ENCODE results near the gene STAG3. TPM values are rescaled to one million over a fixed set of nuclear protein-coding genes. Genes with fewer than 3 reads are reported as not detected.
"Not testable (repeated sequence)": the region's sequence is repeated elsewhere in the genome, so short reads cannot be mapped to it uniquely, and the experiment has no call there.

The STAG3 gene
- total and polyA plus RNA-seq, 2 donors = 0.61 to 0.90 TPM

- not testable (repeated sequence) for H3K27ac ChIP-seq (ENCODE audit: low read depth); DNase-seq (ENCODE audit: extremely low spot score); H3K4me1 ChIP-seq (ENCODE audit: insufficient read depth); H3K4me3 ChIP-seq (ENCODE audit: low read depth, low read length); H3K36me3 ChIP-seq (ENCODE audit: insufficient read depth)
- WGBS = 91% methylated on average over 9 of the region's 9 CpGs
Observed at GRCh38 chr7:100246865-100247137, 69.1 kb downstream of the STAG3 start.

DNA sequence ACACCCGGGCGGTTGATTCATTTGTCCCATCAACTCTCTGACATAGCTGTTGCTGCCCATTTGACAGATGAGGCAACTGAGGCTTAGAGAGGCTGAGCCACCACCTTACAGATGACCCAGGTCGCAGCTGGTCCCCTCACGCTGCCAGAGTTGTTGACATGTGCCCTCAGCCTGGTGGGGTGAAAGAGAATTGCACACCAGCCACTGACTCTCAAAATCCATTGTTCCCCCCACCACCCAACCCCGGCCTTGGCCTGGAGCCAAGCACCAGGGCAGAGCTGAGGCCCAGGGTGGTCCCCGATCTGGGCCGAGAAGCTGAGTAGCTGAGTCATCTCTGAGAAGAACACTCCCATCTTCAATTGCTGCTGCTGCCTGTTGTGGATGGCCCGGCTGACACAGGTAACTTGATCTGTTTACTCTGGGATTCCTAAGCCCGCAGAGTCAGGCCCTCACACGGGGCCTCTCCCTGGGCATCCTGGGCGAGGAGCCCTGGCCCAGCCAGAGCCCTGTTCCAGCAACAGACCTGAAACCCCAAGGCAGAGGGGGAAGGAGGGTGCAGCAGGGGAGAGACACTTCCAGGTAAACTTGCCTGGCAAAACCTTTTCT, 69.5 kb downstream of the STAG3 start:
- 53% methylated on average over 11 of the region's 11 CpGs for WGBS
- Histone ChIP-seq H3K4me3 (ENCODE audit: low read depth, low read length) (no peak overlapping the region), H3K4me1 (ENCODE audit: insufficient read depth) (no peaks in the 10 kb centered on the region), H3K36me3 (ENCODE audit: insufficient read depth) (no peaks in the 10 kb centered on the region), H3K27ac (ENCODE audit: low read depth) (no peak overlapping the region)
- DNase-seq (ENCODE audit: extremely low spot score) = peak; percentile 62

- Histone ChIP-seq H3K27ac (ENCODE audit: low read depth) (no peak overlapping the region), H3K4me1 (ENCODE audit: insufficient read depth) (no peaks in the 10 kb centered on the region), H3K36me3 (ENCODE audit: insufficient read depth) (no peaks in the 10 kb centered on the region), H3K4me3 (ENCODE audit: low read depth, low read length) (no peak overlapping the region)
- 84% methylated on average over 10 of the region's 10 CpGs for WGBS
- DNase-seq (ENCODE audit: extremely low spot score) = no peak
Observed at GRCh38 chr7:100248483-100248882, 70.8 kb downstream of the STAG3 start.

GRCh38 chr7:100257017-100257416, 79.3 kb downstream of the STAG3 start:
- Histone ChIP-seq H3K4me3 (ENCODE audit: low read depth, low read length) (no peak overlapping the region), H3K4me1 (ENCODE audit: insufficient read depth) (no peaks in the 10 kb centered on the region), H3K27ac (ENCODE audit: low read depth) (no peak overlapping the region), H3K36me3 (ENCODE audit: insufficient read depth) (no peaks in the 10 kb centered on the region)
- WGBS = 94% methylated on average over 7 of the region's 7 CpGs
- DNase-seq (ENCODE audit: extremely low spot score) = no peak

DNA sequence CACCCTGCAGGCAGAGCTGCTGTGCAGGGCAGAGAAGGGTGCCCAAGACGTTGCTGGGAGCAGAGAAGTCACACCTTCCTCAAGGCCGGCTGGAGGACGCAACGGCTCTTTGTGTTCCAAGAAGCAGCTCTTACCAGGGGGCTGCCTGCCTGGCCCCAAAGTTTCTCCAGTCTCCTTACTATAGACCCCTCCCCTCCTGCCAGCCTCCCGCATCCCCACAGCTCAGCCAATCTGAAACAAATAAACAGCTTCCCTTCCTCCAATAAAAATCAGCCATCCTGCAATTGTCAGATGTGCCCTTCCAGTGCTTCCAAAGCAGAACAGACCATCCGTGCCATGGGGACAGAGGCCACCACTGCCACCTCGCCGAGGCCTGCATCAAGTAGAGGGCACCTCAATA, 82.3 kb downstream of the STAG3 start:
- H3K36me3 ChIP-seq (ENCODE audit: insufficient read depth); DNase-seq (ENCODE audit: extremely low spot score); H3K27ac ChIP-seq (ENCODE audit: low read depth); H3K4me3 ChIP-seq (ENCODE audit: low read depth, low read length); H3K4me1 ChIP-seq (ENCODE audit: insufficient read depth): not testable (repeated sequence)
- WGBS = 72% methylated on average over 8 of the region's 8 CpGs

DNA sequence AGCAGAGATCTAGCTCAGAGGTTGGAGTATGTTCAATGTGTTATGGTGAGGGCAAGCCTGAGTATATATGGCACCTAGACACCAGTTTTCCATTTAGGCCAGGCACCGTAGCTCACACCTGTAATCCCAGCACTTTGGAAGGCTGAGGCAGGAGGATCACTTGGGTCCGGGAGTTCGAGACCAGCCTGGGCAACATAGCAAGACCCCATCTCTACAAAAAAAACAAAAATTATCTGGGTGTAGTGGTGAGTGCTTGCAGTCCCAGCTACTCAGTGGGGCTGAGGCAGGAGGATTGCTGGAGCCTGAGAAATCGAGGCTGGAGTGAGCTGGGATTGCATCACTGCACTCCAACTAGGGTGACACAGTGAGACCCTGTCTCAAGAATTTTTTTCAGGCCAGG, 85.2 kb downstream of the STAG3 start:
- not testable (repeated sequence) for H3K4me1 ChIP-seq (ENCODE audit: insufficient read depth)
- WGBS = 96% methylated on average over 4 of the region's 4 CpGs

More for the DNA sequence above, 85.2 kb downstream of the STAG3 start:
- not testable (repeated sequence) for H3K36me3 ChIP-seq (ENCODE audit: insufficient read depth); H3K4me3 ChIP-seq (ENCODE audit: low read depth, low read length); H3K27ac ChIP-seq (ENCODE audit: low read depth); DNase-seq (ENCODE audit: extremely low spot score)

Other genes starting within 250 kb of the STAG3 start
- gene GJC3, start 248.3 kb upstream of the STAG3 start, total RNA-seq = not detected
- gene GJC3, start 248.3 kb upstream of the STAG3 start, polyA plus RNA-seq = 0.14 TPM
- 1.9 TPM for gene AZGP1, start 201.9 kb upstream of the STAG3 start, total RNA-seq
- 9.3 TPM for gene AZGP1, start 201.9 kb upstream of the STAG3 start, polyA plus RNA-seq
- gene ZKSCAN1, start 162.3 kb upstream of the STAG3 start, total RNA-seq = 51.5 TPM
- gene ZKSCAN1, start 162.3 kb upstream of the STAG3 start, polyA plus RNA-seq = 14.3 TPM
- 10.4 TPM for gene ZSCAN21, start 128.1 kb upstream of the STAG3 start, total RNA-seq
- gene ZSCAN21, start 128.1 kb upstream of the STAG3 start, polyA plus RNA-seq = 11.6 TPM
- 38.3 TPM for gene ZNF3, start 96.2 kb upstream of the STAG3 start, total RNA-seq
- gene ZNF3, start 96.2 kb upstream of the STAG3 start, polyA plus RNA-seq = 17.4 TPM
- 36.1 TPM for gene COPS6, start 88.9 kb upstream of the STAG3 start, total RNA-seq
- 160 TPM for gene COPS6, start 88.9 kb upstream of the STAG3 start, polyA plus RNA-seq
- gene MCM7, start 76.5 kb upstream of the STAG3 start, total RNA-seq = 44.6 TPM
- 62.5 TPM for gene MCM7, start 76.5 kb upstream of the STAG3 start, polyA plus RNA-seq
- 13.9 TPM for gene AP4M1, start 76.3 kb upstream of the STAG3 start, total RNA-seq
- 23.9 TPM for gene AP4M1, start 76.3 kb upstream of the STAG3 start, polyA plus RNA-seq
- gene TAF6, start 58.6 kb upstream of the STAG3 start, total RNA-seq = 20.6 TPM
- gene TAF6, start 58.6 kb upstream of the STAG3 start, polyA plus RNA-seq = 55.4 TPM
- 34.5 TPM for gene CNPY4, start 58.3 kb upstream of the STAG3 start, total RNA-seq
- gene CNPY4, start 58.3 kb upstream of the STAG3 start, polyA plus RNA-seq = 26.1 TPM
- gene MBLAC1, start 51.0 kb upstream of the STAG3 start, total RNA-seq = 1.3 TPM
- gene MBLAC1, start 51.0 kb upstream of the STAG3 start, polyA plus RNA-seq = 4.7 TPM
- gene LAMTOR4, start 29.0 kb upstream of the STAG3 start, total RNA-seq = 36.3 TPM
- 251 TPM for gene LAMTOR4, start 29.0 kb upstream of the STAG3 start, polyA plus RNA-seq
- gene TRAPPC14, start 19.2 kb upstream of the STAG3 start, total RNA-seq = 5.4 TPM
- gene TRAPPC14, start 19.2 kb upstream of the STAG3 start, polyA plus RNA-seq = 11.6 TPM
- gene GAL3ST4, start 9.3 kb upstream of the STAG3 start, total RNA-seq = 6.5 TPM
- gene GAL3ST4, start 9.3 kb upstream of the STAG3 start, polyA plus RNA-seq = 9.8 TPM
- 3.7 TPM for gene GPC2, start 537 bp upstream of the STAG3 start, total RNA-seq
- gene GPC2, start 537 bp upstream of the STAG3 start, polyA plus RNA-seq = 0.80 TPM
- gene PVRIG, start 42.0 kb downstream of the STAG3 start, total RNA-seq = 0.21 TPM
- 0.77 TPM for gene PVRIG, start 42.0 kb downstream of the STAG3 start, polyA plus RNA-seq
- gene SPDYE3, start 129.8 kb downstream of the STAG3 start, total RNA-seq = not detected
- 0.10 TPM for gene SPDYE3, start 129.8 kb downstream of the STAG3 start, polyA plus RNA-seq
- 16.3 TPM for gene PILRB, start 180.2 kb downstream of the STAG3 start, total RNA-seq
- gene PILRB, start 180.2 kb downstream of the STAG3 start, polyA plus RNA-seq = 34.4 TPM
- gene PILRA, start 195.6 kb downstream of the STAG3 start, total RNA-seq = 2.2 TPM
- gene PILRA, start 195.6 kb downstream of the STAG3 start, polyA plus RNA-seq = 27.8 TPM

Data from urinary bladder (tissue), 4 donors.